Measurements from ENCODE around the gene SOHLH1. TPM values are rescaled to one million over a fixed set of nuclear protein-coding genes. Genes with fewer than 3 reads are reported as not detected.

The SOHLH1 gene
- polyA plus RNA-seq, 1 donor, result not detected

DNA sequence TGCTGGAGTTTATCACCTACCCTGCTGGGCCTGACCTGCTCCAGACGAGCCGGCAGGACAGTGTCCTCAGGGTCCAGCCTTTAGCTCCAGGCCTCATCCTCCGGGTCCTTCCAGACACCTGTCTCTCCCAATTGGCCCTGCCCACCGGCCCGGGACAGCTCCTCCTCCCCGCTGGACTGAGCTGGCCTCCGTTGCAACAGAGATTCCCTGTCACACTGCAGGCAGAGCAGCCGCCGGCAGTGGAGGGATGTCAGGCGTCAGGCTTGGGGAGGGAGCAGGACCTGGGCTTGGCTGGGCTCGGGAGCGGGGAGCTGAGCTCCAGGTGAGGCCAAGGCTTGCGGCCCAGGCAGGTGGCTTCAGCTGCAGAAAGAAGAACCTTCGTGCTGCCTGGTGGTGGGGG is 4.4 kb upstream of the SOHLH1 start:
- H3K9me3 ChIP-seq (ENCODE audit: control insufficient read depth, low read depth, low read length), result no peaks in the 10 kb centered on the region
- H3K4me3 ChIP-seq (ENCODE audit: low read length), result no peak overlapping the region
- no CpG with 5 or more reads among the region's 14 CpGs for WGBS (ENCODE audit: insufficient coverage, low lambda C conversion rate)
- no peak overlapping the region for H3K27ac ChIP-seq (ENCODE audit: low read length)
- H3K36me3 ChIP-seq (ENCODE audit: control insufficient read depth, insufficient read depth, low read length), result no peaks in the 10 kb centered on the region
- DNase-seq, result no peak
- H3K4me1 ChIP-seq (ENCODE audit: control insufficient read depth, insufficient read depth, low read length), result no peaks in the 10 kb centered on the region
- peaks cover 23% of the 10 kb centered on the region for H3K27me3 ChIP-seq (ENCODE audit: control insufficient read depth, insufficient read depth, low read length)

DNA sequence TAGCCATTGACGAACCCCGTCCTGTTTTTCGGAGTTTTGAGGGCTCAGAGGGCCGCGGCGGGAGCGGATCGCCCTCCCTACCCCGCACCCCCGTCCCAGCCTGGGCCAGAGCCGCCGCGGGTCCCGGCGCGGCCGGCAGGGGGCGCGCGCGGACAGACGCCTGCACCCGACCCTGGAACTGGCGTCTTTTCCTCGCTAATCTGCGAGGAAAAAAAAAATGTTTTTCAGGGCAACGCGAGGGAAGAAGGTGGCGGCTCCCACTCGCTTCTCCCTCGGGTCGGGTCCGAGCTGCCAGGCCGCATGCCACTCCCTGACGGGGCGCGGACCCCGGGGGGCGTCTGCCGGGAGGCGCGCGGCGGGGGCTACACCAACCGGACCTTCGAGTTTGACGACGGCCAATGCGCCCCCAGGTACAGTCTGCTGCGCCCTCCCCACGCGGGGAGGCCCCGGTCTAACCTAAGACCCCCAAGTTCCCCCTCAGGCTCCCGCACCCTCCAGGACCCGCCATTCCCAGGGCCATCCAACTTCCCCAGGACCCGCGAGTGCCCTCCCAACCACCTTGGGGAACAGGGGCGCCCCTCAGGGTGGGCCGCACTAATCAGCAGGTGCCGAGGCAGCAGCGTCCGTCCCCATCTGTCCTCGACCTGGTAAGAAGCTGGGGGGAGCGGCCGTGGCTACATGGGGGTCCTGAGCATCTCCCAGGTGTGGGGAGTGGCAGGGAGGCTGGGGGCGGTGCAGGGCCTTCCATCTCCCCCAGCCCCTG is 2.9 kb upstream of the SOHLH1 start, which contains the start of gene KCNT1:
Gene KCNT1, plus strand, starts transcription at position 227 of the 763 bp plus-strand sequence. Its CDS starts 74 bp downstream, at position 301.
- peak in 1 of 2 donors; percentile 16 for DNase-seq
- no peaks in the 10 kb centered on the region for H3K36me3 ChIP-seq (ENCODE audit: control insufficient read depth, insufficient read depth, low read length)
- no CpG with 5 or more reads among the region's 66 CpGs for WGBS (ENCODE audit: insufficient coverage, low lambda C conversion rate)
- H3K27me3 ChIP-seq (ENCODE audit: control insufficient read depth, insufficient read depth, low read length), result peaks cover 23% of the 10 kb centered on the region
- H3K27ac ChIP-seq (ENCODE audit: low read length), result no peak within 1 kb of the TSS
- no peak within 1 kb of the TSS for H3K4me3 ChIP-seq (ENCODE audit: low read length)
- H3K9me3 ChIP-seq (ENCODE audit: control insufficient read depth, low read depth, low read length), result no peaks in the 10 kb centered on the region
- no peaks in the 10 kb centered on the region for H3K4me1 ChIP-seq (ENCODE audit: control insufficient read depth, insufficient read depth, low read length)

DNA sequence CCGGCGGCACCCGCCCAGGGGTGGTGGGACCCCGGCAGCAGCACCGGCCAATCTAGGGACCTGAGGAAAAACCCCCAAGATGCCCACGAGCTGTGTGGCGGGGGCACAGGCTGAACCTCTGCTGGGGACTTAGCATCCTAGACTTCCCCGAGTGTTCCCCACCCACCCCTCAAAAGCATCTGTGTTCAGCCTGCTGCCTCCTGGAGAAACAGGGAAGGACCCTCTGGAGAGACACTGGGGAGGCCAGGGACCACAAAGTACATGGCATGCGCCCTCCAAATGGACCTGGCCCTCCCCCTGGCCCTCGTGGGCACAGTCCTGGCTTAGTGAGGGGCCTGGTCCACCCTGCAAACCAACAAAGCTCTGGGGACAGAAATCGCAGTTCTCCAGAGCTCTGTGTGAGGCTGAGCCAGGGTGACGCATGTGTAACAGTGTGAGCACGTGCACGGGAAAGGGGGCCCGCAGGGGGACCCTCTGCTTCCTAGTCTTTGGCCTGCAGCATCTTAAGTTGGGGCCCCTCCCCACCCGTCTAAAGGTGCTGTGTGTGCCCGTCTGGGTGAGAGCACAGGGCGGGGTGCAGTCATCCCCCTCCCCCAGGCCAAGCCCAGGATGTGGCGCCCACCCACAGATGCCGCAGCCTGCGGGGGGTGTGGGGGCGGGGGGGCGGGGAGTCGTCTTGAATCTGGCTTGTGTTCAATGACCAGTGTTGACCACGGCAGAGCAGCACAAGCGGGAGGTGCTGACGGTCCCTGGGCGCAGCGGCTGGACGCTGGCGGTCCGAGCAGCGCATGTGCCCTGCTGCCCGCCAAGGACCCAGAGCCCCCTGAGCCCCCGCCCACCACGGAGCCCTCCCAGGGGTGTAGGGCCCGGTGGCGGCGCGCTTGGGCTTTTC is 2.0 kb upstream of the SOHLH1 start:
- no peak overlapping the region for H3K4me3 ChIP-seq (ENCODE audit: low read length)
- H3K4me1 ChIP-seq (ENCODE audit: control insufficient read depth, insufficient read depth, low read length), result no peaks in the 10 kb centered on the region
- H3K27me3 ChIP-seq (ENCODE audit: control insufficient read depth, insufficient read depth, low read length), result peaks cover 23% of the 10 kb centered on the region
- no CpG with 5 or more reads among the region's 40 CpGs for WGBS (ENCODE audit: insufficient coverage, low lambda C conversion rate)
- H3K9me3 ChIP-seq (ENCODE audit: control insufficient read depth, low read depth, low read length), result no peaks in the 10 kb centered on the region
- no peaks in the 10 kb centered on the region for H3K36me3 ChIP-seq (ENCODE audit: control insufficient read depth, insufficient read depth, low read length)
- no peak overlapping the region for H3K27ac ChIP-seq (ENCODE audit: low read length)
- DNase-seq, result peak in 1 of 2 donors; percentile 18

DNA sequence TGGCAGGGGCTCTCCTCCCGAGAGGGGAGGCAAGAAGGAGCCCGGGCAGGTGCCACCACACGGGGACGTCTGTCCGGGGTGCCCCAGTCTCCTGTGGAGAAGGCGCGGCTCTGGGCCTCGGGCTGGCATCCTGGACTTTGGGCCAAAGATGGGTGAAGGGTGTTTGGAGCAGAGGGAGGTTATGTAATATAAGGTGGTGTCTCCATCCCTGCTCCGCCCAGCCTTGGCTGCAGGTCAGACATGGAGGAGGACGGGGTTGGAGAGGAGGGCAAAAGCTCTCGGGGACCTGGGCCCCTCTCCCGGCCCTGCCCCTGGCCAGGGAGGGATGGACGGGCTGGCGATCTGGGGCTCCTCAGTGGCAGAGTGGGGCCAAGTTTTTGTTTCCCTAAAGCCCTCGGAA is 1.2 kb upstream of the SOHLH1 start:
- Histone ChIP-seq H3K27ac (ENCODE audit: low read length) (no peak overlapping the region), H3K4me3 (ENCODE audit: low read length) (no peak overlapping the region), H3K9me3 (ENCODE audit: control insufficient read depth, low read depth, low read length) (no peaks in the 10 kb centered on the region), H3K27me3 (ENCODE audit: control insufficient read depth, insufficient read depth, low read length) (peaks cover 23% of the 10 kb centered on the region), H3K36me3 (ENCODE audit: control insufficient read depth, insufficient read depth, low read length) (no peaks in the 10 kb centered on the region), H3K4me1 (ENCODE audit: control insufficient read depth, insufficient read depth, low read length) (no peaks in the 10 kb centered on the region)
- WGBS (ENCODE audit: insufficient coverage, low lambda C conversion rate), result no CpG with 5 or more reads among the region's 15 CpGs
- no peak for DNase-seq

DNA sequence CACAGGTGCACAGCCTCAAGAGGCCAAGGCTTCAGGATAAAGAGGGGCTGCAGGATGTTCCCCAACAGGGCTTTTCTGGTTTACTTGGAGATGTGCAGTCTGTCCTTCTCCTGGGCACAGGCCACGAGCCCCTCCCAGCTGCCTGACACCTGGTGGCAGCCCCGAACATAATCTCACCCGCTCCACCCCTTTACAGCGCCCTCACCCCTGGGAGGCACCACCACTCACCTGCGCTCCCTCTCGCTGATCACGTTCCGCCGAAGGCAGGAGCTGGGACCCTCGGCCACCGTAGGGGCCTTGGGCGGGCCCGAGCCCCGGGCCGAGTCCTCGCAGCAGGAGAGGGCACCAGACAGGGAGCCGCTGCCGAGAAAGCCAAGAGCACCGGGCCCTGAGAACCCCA is 514 bp downstream of the SOHLH1 start:
- H3K4me1 ChIP-seq (ENCODE audit: control insufficient read depth, insufficient read depth, low read length), result no peaks in the 10 kb centered on the region
- H3K36me3 ChIP-seq (ENCODE audit: control insufficient read depth, insufficient read depth, low read length), result no peaks in the 10 kb centered on the region
- H3K27me3 ChIP-seq (ENCODE audit: control insufficient read depth, insufficient read depth, low read length), result peaks cover 19% of the 10 kb centered on the region
- no peaks in the 10 kb centered on the region for H3K9me3 ChIP-seq (ENCODE audit: control insufficient read depth, low read depth, low read length)
- H3K27ac ChIP-seq (ENCODE audit: low read length), result no peak overlapping the region
- DNase-seq, result no peak
- no CpG with 5 or more reads among the region's 19 CpGs for WGBS (ENCODE audit: insufficient coverage, low lambda C conversion rate)
- H3K4me3 ChIP-seq (ENCODE audit: low read length), result no peak overlapping the region

DNA sequence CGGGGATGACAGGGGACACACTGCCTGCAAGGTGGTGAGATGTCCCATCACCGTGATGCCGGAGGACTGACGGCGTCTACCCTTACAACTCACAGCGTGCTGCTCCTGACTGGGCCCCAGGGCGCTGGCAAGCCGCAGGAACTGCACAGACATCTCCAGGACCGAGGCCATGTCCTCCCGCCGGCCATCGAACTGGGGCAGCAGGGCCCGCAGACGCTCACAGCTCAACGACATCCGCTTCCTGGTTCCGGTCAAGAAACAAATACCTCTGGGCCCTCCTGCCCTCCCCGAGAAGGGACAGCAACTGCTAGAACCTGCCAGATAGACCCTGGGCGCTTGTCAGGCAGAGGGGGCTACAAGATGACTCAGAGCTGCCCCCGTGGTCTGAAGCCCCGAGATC is 1.0 kb downstream of the SOHLH1 start:
- no CpG with 5 or more reads among the region's 21 CpGs for WGBS (ENCODE audit: insufficient coverage, low lambda C conversion rate)
- no peak for DNase-seq
- Histone ChIP-seq H3K4me1 (ENCODE audit: control insufficient read depth, insufficient read depth, low read length) (no peaks in the 10 kb centered on the region), H3K9me3 (ENCODE audit: control insufficient read depth, low read depth, low read length) (no peaks in the 10 kb centered on the region), H3K36me3 (ENCODE audit: control insufficient read depth, insufficient read depth, low read length) (no peaks in the 10 kb centered on the region), H3K4me3 (ENCODE audit: low read length) (no peak overlapping the region), H3K27ac (ENCODE audit: low read length) (no peak overlapping the region), H3K27me3 (ENCODE audit: control insufficient read depth, insufficient read depth, low read length) (peaks cover 15% of the 10 kb centered on the region)

DNA sequence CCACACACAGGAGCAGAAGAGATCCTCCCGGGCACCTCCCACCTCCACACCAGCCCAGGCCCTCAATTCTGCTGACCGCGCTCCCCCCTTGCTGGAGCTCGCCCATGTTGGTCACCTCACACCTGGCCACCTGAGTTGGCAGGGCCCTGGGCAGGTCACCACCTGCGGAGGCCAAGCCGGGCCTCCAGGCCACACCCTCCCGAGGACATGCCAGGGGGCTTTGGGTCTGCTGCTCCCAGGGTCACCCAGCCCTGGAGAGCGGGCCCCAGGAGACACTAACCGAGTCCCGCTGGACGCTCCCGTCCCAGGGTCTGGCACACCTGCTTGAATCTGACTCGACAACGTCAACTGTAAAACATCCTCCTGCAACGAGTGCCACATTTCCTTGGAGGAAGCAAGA is 2.1 kb downstream of the SOHLH1 start:
- H3K4me3 ChIP-seq (ENCODE audit: low read length), result no peak overlapping the region
- no peak for DNase-seq
- H3K4me1 ChIP-seq (ENCODE audit: control insufficient read depth, insufficient read depth, low read length), result no peaks in the 10 kb centered on the region
- H3K9me3 ChIP-seq (ENCODE audit: control insufficient read depth, low read depth, low read length), result no peaks in the 10 kb centered on the region
- no peak overlapping the region for H3K27ac ChIP-seq (ENCODE audit: low read length)
- H3K27me3 ChIP-seq (ENCODE audit: control insufficient read depth, insufficient read depth, low read length), result peaks cover 6% of the 10 kb centered on the region
- no peaks in the 10 kb centered on the region for H3K36me3 ChIP-seq (ENCODE audit: control insufficient read depth, insufficient read depth, low read length)
- no CpG with 5 or more reads among the region's 15 CpGs for WGBS (ENCODE audit: insufficient coverage, low lambda C conversion rate)

DNA sequence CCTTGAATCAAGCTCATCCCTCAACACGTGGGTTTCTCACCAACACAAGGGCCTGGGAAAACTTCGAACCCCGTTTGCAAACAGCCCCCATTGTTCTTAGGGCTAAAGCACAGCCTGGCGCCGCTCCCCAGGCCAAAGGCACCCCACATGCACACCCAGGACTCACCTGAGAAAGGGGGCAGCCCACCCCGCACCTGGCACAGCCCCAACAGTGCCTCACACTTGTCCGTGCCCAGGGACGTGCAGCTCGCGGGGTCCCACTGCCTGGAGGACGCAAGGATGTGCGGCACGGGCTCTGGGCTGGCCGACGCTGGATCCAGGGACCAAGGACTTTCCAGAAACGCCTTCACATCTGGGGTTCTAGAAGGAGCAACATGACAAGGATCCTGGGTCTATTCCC is 2.8 kb downstream of the SOHLH1 start:
- H3K4me1 ChIP-seq (ENCODE audit: control insufficient read depth, insufficient read depth, low read length), result no peaks in the 10 kb centered on the region
- H3K9me3 ChIP-seq (ENCODE audit: control insufficient read depth, low read depth, low read length), result no peaks in the 10 kb centered on the region

DNA sequence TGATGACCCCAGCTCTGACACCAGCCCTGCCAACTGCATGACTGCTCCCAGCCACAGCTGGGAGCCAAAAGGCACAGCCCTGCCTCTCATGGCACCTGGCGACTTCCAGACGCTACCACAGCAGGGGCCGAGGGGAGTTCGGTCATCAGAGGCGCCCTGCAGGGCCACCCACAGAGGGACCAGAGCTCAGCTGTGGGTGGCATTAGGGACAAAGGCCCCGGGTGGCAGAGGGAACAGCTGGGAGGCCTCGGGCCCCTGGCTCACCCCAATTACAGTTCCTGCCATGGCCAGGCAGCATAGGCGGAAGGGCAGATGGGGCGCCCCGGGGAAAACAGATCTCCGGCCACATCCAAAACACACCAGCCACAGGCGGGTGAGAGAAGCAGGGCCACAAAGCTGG is 3.6 kb downstream of the SOHLH1 start:
- H3K9me3 ChIP-seq (ENCODE audit: control insufficient read depth, low read depth, low read length), result no peaks in the 10 kb centered on the region
- H3K4me3 ChIP-seq (ENCODE audit: low read length), result no peak overlapping the region
- H3K36me3 ChIP-seq (ENCODE audit: control insufficient read depth, insufficient read depth, low read length), result no peaks in the 10 kb centered on the region
- DNase-seq, result no peak
- no peak overlapping the region for H3K27ac ChIP-seq (ENCODE audit: low read length)
- no CpG with 5 or more reads among the region's 12 CpGs for WGBS (ENCODE audit: insufficient coverage, low lambda C conversion rate)
- peaks cover 2% of the 10 kb centered on the region for H3K27me3 ChIP-seq (ENCODE audit: control insufficient read depth, insufficient read depth, low read length)
- H3K4me1 ChIP-seq (ENCODE audit: control insufficient read depth, insufficient read depth, low read length), result no peaks in the 10 kb centered on the region

More for the DNA sequence above, 2.8 kb downstream of the SOHLH1 start:
- no peak for DNase-seq
- WGBS (ENCODE audit: insufficient coverage, low lambda C conversion rate), result no CpG with 5 or more reads among the region's 16 CpGs
- no peaks in the 10 kb centered on the region for H3K36me3 ChIP-seq (ENCODE audit: control insufficient read depth, insufficient read depth, low read length)
- H3K4me3 ChIP-seq (ENCODE audit: low read length), result no peak overlapping the region
- no peak overlapping the region for H3K27ac ChIP-seq (ENCODE audit: low read length)
- peaks cover 4% of the 10 kb centered on the region for H3K27me3 ChIP-seq (ENCODE audit: control insufficient read depth, insufficient read depth, low read length)

DNA sequence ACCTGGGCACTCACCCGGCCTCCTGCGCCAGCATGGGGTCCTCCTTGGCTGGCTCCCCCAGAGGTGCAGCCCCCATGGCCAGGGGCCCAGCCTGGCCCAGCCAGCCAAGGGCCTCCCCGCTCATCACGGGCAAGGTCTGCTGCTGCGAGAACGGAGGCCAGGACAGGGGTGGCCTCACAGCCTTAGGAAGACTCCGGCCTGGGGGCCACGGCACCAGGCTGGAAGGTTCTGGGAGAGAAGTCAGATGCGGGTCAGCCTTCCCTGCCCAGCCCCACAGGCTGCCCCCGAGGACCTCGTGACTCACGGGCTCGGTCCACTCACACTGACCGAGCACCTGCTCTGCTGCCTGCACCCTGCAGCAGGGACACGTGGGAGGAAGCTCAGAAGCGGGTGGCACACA is 4.2 kb downstream of the SOHLH1 start:
- H3K36me3 ChIP-seq (ENCODE audit: control insufficient read depth, insufficient read depth, low read length), result no peaks in the 10 kb centered on the region
- no CpG with 5 or more reads among the region's 16 CpGs for WGBS (ENCODE audit: insufficient coverage, low lambda C conversion rate)
- no peaks in the 10 kb centered on the region for H3K27me3 ChIP-seq (ENCODE audit: control insufficient read depth, insufficient read depth, low read length)
- DNase-seq, result no peak
- H3K27ac ChIP-seq (ENCODE audit: low read length), result no peak overlapping the region
- no peaks in the 10 kb centered on the region for H3K4me1 ChIP-seq (ENCODE audit: control insufficient read depth, insufficient read depth, low read length)
- no peaks in the 10 kb centered on the region for H3K9me3 ChIP-seq (ENCODE audit: control insufficient read depth, low read depth, low read length)
- no peak overlapping the region for H3K4me3 ChIP-seq (ENCODE audit: low read length)

Data from large intestine (tissue), 3 donors.